Measurements from ENCODE around the gene UBL7. TPM values are rescaled to one million over a fixed set of nuclear protein-coding genes. Genes with fewer than 3 reads are reported as not detected.
"Not testable (repeated sequence)": the region's sequence is repeated elsewhere in the genome, so short reads cannot be mapped to it uniquely, and the experiment has no call there.

Gene UBL7
- total RNA-seq, 3 donors from 2014 or later = 29.5 to 43.5 (median 37.6) TPM

DNA sequence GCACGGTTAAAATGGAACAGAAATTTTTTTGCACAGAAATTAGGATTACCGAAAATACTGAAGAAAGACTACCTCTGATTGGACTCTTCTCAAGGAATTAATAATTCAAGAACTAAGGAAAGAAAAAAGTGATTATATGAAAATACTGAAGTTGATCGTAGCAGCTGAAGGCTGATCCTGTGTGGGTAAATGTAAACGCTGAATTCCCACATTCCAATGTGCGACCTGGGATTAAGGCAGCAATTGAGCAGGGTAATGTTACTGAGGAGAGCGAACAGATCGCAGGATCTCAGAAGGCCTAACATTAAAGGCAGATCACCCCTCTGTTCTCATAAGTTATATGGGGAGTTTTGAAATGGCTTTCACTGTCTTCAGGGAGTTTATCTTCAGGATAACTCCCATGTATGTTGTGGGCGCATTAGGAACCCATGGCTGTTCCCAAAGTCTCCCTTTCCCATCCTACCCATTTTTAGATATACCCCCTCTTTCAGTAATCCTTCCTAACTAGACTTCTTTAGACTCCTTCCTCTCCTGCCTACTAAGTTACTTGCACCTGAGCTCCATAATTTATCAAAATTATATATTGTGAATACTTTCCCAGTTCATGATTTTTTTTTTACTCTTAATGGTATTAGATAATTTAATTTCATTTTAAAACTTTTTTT is 1.0 kb upstream of the UBL7 start:
- Histone ChIP-seq H3K9me3 (no peaks in the 10 kb centered on the region), H3K4me3 (no peak overlapping the region), H3K36me3 (ENCODE audit: low read depth) (no peaks in the 10 kb centered on the region), H3K4me1 (ENCODE audit: low read depth) (peaks cover 12% of the 10 kb centered on the region)
- DNase-seq = no peak
- TF ChIP-seq, protein P1, sequence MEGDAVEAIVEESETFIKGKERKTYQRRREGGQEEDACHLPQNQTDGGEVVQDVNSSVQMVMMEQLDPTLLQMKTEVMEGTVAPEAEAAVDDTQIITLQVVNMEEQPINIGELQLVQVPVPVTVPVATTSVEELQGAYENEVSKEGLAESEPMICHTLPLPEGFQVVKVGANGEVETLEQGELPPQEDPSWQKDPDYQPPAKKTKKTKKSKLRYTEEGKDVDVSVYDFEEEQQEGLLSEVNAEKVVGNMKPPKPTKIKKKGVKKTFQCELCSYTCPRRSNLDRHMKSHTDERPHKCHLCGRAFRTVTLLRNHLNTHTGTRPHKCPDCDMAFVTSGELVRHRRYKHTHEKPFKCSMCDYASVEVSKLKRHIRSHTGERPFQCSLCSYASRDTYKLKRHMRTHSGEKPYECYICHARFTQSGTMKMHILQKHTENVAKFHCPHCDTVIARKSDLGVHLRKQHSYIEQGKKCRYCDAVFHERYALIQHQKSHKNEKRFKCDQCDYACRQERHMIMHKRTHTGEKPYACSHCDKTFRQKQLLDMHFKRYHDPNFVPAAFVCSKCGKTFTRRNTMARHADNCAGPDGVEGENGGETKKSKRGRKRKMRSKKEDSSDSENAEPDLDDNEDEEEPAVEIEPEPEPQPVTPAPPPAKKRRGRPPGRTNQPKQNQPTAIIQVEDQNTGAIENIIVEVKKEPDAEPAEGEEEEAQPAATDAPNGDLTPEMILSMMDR (IDR thresholded peaks at IDR 0.05) = no peak
- intact Hi-C loops (cut with DNase I, micrococcal nuclease) = no loop called here
- no peak for ATAC-seq

DNA sequence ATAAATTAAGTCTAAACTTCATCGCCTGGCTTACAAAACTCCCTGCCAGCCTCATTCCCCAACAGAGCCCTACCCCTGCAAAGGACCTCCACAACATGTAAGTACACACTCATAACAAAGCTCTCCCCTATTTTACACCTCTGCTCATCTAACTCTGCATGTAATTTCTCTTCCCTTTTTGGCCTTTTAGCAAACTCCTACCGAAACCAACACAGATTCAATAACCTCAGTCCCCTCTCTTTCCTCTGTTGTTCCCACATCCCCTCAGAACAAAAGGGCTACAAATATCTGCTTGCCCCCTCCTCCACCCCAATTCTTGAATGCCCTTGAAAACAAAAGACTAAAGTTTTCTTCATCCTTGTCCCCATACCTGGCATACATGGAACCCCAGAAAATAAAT is 662 bp downstream of the UBL7 start:
- no peak for ATAC-seq
- no peak for DNase-seq
- Histone ChIP-seq H3K4me1 (ENCODE audit: low read depth) (peaks cover 12% of the 10 kb centered on the region), H3K9me3 (no peaks in the 10 kb centered on the region), H3K4me3 (peak overlapping the region; percentile 40), H3K36me3 (ENCODE audit: low read depth) (no peaks in the 10 kb centered on the region)
- intact Hi-C loops (cut with DNase I, micrococcal nuclease) = no loop called here
- TF ChIP-seq, protein P1 (IDR thresholded peaks at IDR 0.05) = no peak

DNA sequence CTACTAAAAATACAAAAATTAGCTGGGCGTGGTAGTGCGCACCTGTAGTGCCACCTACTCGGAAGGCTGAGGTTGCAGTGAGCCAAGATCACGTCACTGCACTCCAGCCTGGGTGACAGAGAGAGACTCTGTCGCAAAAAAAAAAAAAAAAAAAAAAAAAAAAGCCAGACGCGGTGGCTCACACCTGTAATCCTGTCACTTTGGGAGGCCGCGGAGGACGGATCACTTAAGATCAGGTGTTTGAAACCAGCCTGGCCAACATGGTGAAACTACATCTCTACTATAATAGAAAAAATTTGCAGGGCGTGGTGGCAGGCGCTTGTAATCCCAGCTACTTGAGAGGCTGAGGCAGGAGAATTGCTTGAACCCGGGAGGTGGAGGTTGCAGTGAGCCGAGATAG is 1.2 kb downstream of the UBL7 start:
- intact Hi-C loops (cut with DNase I, micrococcal nuclease); H3K36me3 ChIP-seq (ENCODE audit: low read depth); DNase-seq; ATAC-seq; H3K9me3 ChIP-seq; H3K4me3 ChIP-seq: not testable (repeated sequence)
- peaks cover 12% of the 10 kb centered on the region for H3K4me1 ChIP-seq (ENCODE audit: low read depth)

DNA sequence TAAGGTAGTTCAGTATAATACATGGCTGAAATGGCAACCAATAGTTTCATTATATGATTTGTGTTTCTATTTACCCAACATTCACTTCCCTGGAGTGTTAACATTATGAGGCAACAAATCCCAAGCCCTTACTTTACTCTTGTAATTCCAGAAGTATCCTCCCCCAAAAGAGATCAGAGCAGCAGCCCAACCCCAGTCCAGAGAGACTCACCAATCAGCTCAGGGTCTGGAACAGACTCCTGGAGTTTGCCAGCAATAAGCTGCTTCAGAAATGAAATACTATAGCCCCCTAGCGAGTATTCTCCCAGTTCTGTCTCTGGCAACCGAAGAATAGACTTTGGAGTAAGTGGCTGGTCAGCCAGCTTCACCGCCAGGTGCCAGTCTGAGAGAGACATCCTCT is 2.5 kb downstream of the UBL7 start:
- Histone ChIP-seq H3K9me3 (no peaks in the 10 kb centered on the region), H3K4me1 (ENCODE audit: low read depth) (peaks cover 12% of the 10 kb centered on the region), H3K4me3 (no peak overlapping the region), H3K36me3 (ENCODE audit: low read depth) (no peaks in the 10 kb centered on the region)
- ATAC-seq (no peak), DNase-seq (no peak)
- TF ChIP-seq, protein P1 (IDR thresholded peaks at IDR 0.05) = no peak
- intact Hi-C loops (cut with DNase I, micrococcal nuclease) = no loop called here

DNA sequence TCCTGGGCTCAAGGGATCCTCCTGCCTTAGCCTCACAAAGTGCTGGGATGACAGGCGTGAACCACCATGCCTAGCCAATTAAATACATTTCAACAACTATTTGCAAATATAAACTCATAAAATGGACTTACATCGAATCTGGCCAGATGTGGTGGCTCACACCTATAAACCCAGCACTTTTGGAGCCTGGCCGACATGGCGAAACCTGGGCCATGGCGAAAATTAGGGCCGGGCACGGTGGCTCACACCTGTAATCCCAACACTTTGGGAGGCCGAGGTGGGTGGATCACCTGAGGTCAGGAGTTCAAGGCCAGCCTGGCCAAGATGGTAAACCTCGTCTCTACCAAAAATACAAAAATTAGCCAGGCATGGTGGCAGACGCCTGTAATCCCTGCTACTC is 3.9 kb downstream of the UBL7 start:
- ATAC-seq; H3K36me3 ChIP-seq (ENCODE audit: low read depth); H3K9me3 ChIP-seq; intact Hi-C loops (cut with DNase I, micrococcal nuclease); H3K4me3 ChIP-seq; H3K4me1 ChIP-seq (ENCODE audit: low read depth); DNase-seq: not testable (repeated sequence)

DNA sequence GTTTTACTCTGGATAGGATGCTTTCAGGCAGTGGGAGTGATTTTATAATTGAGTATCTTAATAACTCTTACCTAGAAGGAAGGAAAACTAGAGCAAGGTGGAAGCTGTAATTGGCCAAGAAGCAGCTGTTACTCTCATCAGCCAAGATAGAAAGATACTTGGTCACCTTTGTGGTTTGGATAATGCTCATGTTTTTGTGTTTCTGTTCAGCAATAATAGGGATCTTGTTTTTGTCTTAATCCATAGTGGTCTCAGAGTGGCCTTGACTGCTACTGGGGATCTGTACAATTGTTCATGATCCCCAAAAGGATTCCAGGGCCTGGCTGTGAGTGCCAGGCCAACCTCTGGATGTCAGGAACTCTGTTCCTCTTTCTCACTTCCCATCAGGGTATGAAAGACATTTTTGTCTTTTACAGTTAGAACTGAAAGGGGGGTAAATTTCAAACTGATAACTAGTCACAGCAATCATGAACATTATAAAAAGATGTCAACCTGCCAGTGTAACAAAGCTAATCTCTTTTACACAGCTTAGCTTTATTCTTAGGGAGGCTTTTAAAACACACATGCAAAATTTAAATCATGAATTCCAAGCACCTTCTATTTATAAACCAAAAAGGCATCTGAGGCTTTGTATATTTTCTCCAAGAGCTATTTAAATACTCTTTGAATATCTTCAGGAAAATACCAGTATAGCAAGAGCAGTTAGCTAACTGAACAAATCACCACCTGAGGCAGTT is 6.0 kb downstream of the UBL7 start:
- intact Hi-C loops (cut with DNase I, micrococcal nuclease) = no loop called here
- DNase-seq (no peak), ATAC-seq (no peak)
- Histone ChIP-seq H3K4me3 (no peak overlapping the region), H3K4me1 (ENCODE audit: low read depth) (no peaks in the 10 kb centered on the region), H3K36me3 (ENCODE audit: low read depth) (peaks cover 6% of the 10 kb centered on the region), H3K9me3 (no peaks in the 10 kb centered on the region)
- TF ChIP-seq, protein P1 (IDR thresholded peaks at IDR 0.05) = no peak
